ENCODE data around the gene TMEM74B. TPM values are rescaled to one million over a fixed set of nuclear protein-coding genes. Genes with fewer than 3 reads are reported as not detected.

TMEM74B gene
- total RNA-seq, 1 experiment from 2014 or later = 4.9 TPM

GRCh38 chr20:1232286-1233111, 47.7 kb upstream of the TMEM74B start:
- no peaks in the 10 kb centered on the region for H3K9me3 ChIP-seq (ENCODE audit: control insufficient read depth, low read depth, low read length)
- no peak overlapping the region for H2BK12ac ChIP-seq (ENCODE audit: insufficient read length, low read depth, low read length)
- no peak overlapping the region for H2AK5ac ChIP-seq (ENCODE audit: insufficient read length, low read length)
- H3K4me1 ChIP-seq (ENCODE audit: insufficient read depth, low read length) = no peaks in the 10 kb centered on the region
- peaks cover 44% of the 10 kb centered on the region for H3K27me3 Mint-ChIP-seq (ENCODE audit: low read depth)
- H3K27me3 ChIP-seq (ENCODE audit: insufficient read depth, low read length) = no peaks in the 10 kb centered on the region
- no peak overlapping the region for H3K14ac ChIP-seq (ENCODE audit: insufficient read depth, low read length)
- H4K8ac ChIP-seq (replicated peaks; ENCODE audit: insufficient read length, low read depth, low read length) = no peak overlapping the region
- no peaks in the 10 kb centered on the region for H3K9me3 Mint-ChIP-seq
- no peak overlapping the region for H2BK20ac ChIP-seq (ENCODE audit: low read depth, low read length, poor library complexity, severe bottlenecking)
- no peak overlapping the region for H2BK15ac ChIP-seq (ENCODE audit: low read depth, low read length)
- H3K79me2 ChIP-seq (ENCODE audit: insufficient read depth, low read length) = no peaks in the 10 kb centered on the region
- no peaks in the 10 kb centered on the region for H3K4me1 Mint-ChIP-seq
- H3K56ac ChIP-seq (ENCODE audit: insufficient read length, low read depth, low read length) = no peak overlapping the region
- no peak overlapping the region for H3T11ph ChIP-seq (ENCODE audit: low read length)
- no peak overlapping the region for H3K9ac ChIP-seq (ENCODE audit: extremely low read depth, insufficient read length, low read length)
- H3K36me3 Mint-ChIP-seq (ENCODE audit: insufficient read depth in 1 of 3, low read depth in 3 of 3) = no peaks in the 10 kb centered on the region
- H3K4ac ChIP-seq (ENCODE audit: low read depth, low read length) = no peak overlapping the region
- H4K5ac ChIP-seq (ENCODE audit: insufficient read length, low read depth, low read length) = no peak overlapping the region
- no CpG with 5 or more reads among the region's 3 CpGs for WGBS (ENCODE audit: extremely low coverage, insufficient read length, low lambda C conversion rate)
- H3K27ac Mint-ChIP-seq = no peak overlapping the region
- no peak overlapping the region for H2BK5ac ChIP-seq (ENCODE audit: insufficient read length, low read length)
- H3K18ac ChIP-seq (ENCODE audit: insufficient read length, low read depth, low read length) = no peak overlapping the region
- H3K27ac ChIP-seq (ENCODE audit: insufficient read length, low read depth, low read length) = no peak overlapping the region
- H2BK120ac ChIP-seq (ENCODE audit: low read depth, low read length, poor library complexity, severe bottlenecking) = no peak overlapping the region
- H4K91ac ChIP-seq (ENCODE audit: insufficient read length, low read depth, low read length) = no peak overlapping the region
- H4K20me1 ChIP-seq (ENCODE audit: control insufficient read depth, insufficient read depth, insufficient read length) = no peaks in the 10 kb centered on the region
- H2AFZ ChIP-seq (ENCODE audit: low read length) = no peak overlapping the region
- no peaks in the 10 kb centered on the region for H3K79me1 ChIP-seq (ENCODE audit: insufficient read depth, low read depth, low read length, poor library complexity, severe bottlenecking)
- no peak for DNase-seq
- H3K4me3 Mint-ChIP-seq = no peak overlapping the region
- H3K4me2 ChIP-seq (ENCODE audit: insufficient read depth, insufficient read length, low read length) = no peak overlapping the region
- no peaks in the 10 kb centered on the region for H3K23me2 ChIP-seq (ENCODE audit: insufficient read length, low read depth, low read length, poor library complexity, severe bottlenecking)
- TF ChIP-seq CTCF (conservative IDR thresholded peaks at IDR 0.05) = no peak
- no peak overlapping the region for H3K23ac ChIP-seq (ENCODE audit: insufficient read length, low read depth, low read length)

All from H9 (cell line).